Measurements from ENCODE around the gene HOXA7. TPM values are rescaled to one million over a fixed set of nuclear protein-coding genes. Genes with fewer than 3 reads are reported as not detected.

The HOXA7 gene
- total RNA-seq, 1 donor from 2014 or later, result not detected

DNA sequence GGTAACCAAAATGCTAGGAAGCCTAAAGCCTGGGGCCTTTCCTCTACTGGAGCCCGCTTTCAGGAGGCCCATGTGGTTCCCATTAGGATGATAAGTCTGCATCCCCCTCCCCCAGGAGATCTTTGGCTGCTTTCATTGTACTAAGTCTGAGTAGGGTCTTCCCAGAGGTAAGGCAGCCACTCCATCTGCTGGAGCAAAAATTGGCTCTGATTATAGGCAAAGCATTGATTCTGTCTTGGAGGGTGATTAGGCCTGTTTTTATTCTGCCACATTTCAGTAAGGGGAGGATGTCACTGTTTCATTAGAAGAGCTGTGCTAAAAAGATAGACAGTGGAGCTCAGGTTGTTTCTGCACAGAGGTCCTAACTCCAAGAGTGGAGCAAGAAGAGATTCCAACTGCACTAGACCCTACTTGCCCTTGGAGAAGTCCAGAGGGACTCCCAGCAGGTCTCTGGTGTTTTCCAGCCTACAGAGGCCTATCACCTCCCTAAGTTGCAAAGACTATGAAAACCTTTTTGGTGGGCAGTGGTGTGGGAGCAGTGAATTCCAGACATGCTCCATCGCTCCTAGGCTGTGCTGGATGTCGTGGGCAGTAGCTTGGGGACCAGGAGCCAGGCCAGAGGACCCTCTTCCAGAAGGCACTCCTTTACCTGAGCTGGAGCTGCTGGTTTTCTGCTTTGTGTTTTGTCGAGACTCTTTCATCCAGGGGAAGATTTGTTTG lies 46.8 kb downstream of the HOXA7 start:
- Mint-ChIP-seq H3K27me3 (ENCODE audit: unreplicated experiment) (peaks cover 54% of the 10 kb centered on the region), H3K36me3 (ENCODE audit: unreplicated experiment) (no peaks in the 10 kb centered on the region), H3K4me1 (ENCODE audit: low read depth, unreplicated experiment) (peaks cover 9% of the 10 kb centered on the region), H3K27ac (ENCODE audit: unreplicated experiment) (no peak overlapping the region), H3K4me3 (ENCODE audit: unreplicated experiment) (no peak overlapping the region), H3K9me3 (ENCODE audit: unreplicated experiment) (peaks cover 22% of the 10 kb centered on the region)
- no peak for DNase-seq
- TF ChIP-seq, protein P1, sequence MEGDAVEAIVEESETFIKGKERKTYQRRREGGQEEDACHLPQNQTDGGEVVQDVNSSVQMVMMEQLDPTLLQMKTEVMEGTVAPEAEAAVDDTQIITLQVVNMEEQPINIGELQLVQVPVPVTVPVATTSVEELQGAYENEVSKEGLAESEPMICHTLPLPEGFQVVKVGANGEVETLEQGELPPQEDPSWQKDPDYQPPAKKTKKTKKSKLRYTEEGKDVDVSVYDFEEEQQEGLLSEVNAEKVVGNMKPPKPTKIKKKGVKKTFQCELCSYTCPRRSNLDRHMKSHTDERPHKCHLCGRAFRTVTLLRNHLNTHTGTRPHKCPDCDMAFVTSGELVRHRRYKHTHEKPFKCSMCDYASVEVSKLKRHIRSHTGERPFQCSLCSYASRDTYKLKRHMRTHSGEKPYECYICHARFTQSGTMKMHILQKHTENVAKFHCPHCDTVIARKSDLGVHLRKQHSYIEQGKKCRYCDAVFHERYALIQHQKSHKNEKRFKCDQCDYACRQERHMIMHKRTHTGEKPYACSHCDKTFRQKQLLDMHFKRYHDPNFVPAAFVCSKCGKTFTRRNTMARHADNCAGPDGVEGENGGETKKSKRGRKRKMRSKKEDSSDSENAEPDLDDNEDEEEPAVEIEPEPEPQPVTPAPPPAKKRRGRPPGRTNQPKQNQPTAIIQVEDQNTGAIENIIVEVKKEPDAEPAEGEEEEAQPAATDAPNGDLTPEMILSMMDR (IDR thresholded peaks at IDR 0.05; ENCODE audit: partially characterized antibody, unreplicated experiment), result no peak

DNA sequence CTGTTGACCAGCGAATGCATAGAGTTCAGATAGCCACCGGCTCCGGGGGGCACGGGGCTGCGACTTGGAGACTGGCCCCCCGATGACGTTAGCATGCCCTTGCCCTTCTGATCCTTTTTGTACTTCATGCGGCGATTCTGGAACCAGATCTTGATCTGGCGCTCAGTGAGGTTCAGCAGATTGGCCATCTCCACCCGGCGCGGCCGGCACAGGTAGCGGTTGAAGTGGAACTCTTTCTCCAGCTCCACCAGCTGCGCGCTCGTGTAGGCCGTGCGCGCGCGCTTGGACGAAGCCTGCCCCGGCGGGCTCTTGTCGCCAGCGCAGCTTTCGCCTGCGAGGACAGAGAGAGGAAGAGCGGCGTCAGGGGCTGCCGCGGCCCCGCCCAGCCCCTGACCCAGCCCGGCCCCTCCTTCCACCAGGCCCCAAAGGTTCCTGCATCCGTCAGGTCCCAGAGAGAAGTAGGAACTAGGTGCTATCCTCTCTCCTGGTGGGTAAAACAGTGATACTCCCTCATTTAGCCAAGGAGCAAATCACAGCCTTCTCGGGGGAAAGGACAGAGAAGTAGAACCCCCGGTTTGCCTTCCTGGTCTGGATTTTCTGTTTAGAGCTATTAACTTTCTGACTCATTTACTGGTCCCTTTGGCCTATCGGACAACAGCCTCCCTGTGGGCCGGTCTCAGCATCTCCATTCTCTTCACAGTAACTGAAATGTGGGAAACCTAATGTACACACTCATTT lies 47.9 kb downstream of the HOXA7 start:
- peak; percentile 50 for DNase-seq
- H3K36me3 Mint-ChIP-seq (ENCODE audit: unreplicated experiment), result no peaks in the 10 kb centered on the region
- TF ChIP-seq, protein P1 (IDR thresholded peaks at IDR 0.05; ENCODE audit: partially characterized antibody, unreplicated experiment), result no peak
- peaks cover 57% of the 10 kb centered on the region for H3K27me3 Mint-ChIP-seq (ENCODE audit: unreplicated experiment)
- H3K4me1 Mint-ChIP-seq (ENCODE audit: low read depth, unreplicated experiment), result peaks cover 9% of the 10 kb centered on the region
- no peak overlapping the region for H3K27ac Mint-ChIP-seq (ENCODE audit: unreplicated experiment)
- H3K9me3 Mint-ChIP-seq (ENCODE audit: unreplicated experiment), result peaks cover 24% of the 10 kb centered on the region
- peak overlapping the region; percentile 77 for H3K4me3 Mint-ChIP-seq (ENCODE audit: unreplicated experiment)

DNA sequence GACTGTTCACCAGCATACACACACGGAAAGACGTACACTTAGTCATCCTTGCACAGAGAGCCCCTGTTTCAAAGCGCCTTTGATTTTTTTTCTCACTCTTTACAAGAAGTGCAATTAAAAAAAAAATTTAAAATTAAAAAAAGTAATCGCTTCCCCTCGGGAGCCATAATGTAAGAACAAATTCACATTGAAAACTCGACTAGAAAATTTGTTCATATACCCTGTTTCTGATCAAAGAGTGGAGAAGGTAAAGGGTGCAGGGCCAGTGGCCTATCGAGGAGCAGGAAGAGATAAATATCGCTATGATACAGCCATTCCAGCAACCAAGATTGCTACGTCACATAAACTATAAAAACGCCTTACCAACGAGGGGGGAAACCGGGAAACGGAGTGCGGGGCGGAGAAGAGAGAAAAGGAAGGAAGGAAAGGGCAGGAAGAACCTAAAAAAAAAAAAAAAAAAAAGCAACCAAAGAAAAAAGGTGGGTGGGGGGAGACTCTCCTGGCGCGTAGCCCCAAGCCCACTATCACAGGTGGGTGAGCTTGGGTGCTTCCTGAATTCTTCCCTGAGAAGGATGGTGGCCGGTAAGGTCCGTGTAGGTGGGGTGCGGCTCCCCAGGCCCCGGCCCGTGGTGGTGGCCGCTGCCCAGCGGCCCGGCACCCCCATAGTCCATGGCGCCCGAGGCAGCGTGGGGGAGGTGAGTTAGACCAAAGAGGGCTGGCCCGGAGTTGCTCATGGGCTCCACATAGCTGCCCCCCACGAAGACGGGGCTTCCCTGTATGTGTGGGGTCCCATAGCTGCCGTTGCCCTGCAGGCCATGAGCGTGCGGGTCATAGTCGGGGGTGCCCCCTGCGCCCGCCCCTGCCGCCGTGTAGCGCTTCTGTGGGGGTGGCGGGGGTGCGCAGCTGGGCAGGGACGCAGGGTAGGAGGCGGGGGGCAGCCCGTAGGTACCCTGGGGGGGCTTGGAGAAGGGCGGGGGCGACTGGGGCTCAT lies 48.8 kb downstream of the HOXA7 start:
- Mint-ChIP-seq H3K4me3 (ENCODE audit: unreplicated experiment) (peak overlapping the region; percentile 63), H3K27ac (ENCODE audit: unreplicated experiment) (peak overlapping the region; percentile 3)

DNA sequence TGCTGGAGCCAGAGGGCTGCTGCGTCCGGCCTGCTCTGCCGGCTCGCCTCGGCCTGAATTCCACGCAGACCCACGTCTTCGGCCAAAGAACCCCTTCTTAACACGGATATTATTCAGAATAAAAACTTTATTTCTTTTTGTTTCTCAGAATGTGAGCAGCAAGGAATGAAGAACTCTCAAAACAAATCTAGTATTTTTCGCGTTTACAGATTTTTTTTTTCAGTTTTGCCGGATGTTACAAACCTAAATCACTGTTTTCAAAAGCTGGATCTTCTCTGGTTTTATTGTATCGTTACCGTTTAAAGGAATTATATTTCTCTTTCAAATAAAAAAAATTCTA lies 49.6 kb downstream of the HOXA7 start:
- Mint-ChIP-seq H3K9me3 (ENCODE audit: unreplicated experiment) (peaks cover 32% of the 10 kb centered on the region), H3K27ac (ENCODE audit: unreplicated experiment) (no peak overlapping the region), H3K27me3 (ENCODE audit: unreplicated experiment) (peaks cover 61% of the 10 kb centered on the region), H3K36me3 (ENCODE audit: unreplicated experiment) (no peaks in the 10 kb centered on the region), H3K4me3 (ENCODE audit: unreplicated experiment) (peak overlapping the region; percentile 39), H3K4me1 (ENCODE audit: low read depth, unreplicated experiment) (peaks cover 9% of the 10 kb centered on the region)
- no peak for DNase-seq
- TF ChIP-seq, protein P1 (IDR thresholded peaks at IDR 0.05; ENCODE audit: partially characterized antibody, unreplicated experiment), result no peak

More for the DNA sequence above, 48.8 kb downstream of the HOXA7 start:
- H3K4me1 Mint-ChIP-seq (ENCODE audit: low read depth, unreplicated experiment), result peaks cover 9% of the 10 kb centered on the region
- H3K27me3 Mint-ChIP-seq (ENCODE audit: unreplicated experiment), result peaks cover 59% of the 10 kb centered on the region
- peaks cover 30% of the 10 kb centered on the region for H3K9me3 Mint-ChIP-seq (ENCODE audit: unreplicated experiment)
- H3K36me3 Mint-ChIP-seq (ENCODE audit: unreplicated experiment), result no peaks in the 10 kb centered on the region
- DNase-seq, result no peak
- TF ChIP-seq, protein P1 (IDR thresholded peaks at IDR 0.05; ENCODE audit: partially characterized antibody, unreplicated experiment), result no peak

Data from glutamatergic neuron (in vitro differentiated cells).